ENCODE results near the gene NR5A2.

The NR5A2 gene

DNA sequence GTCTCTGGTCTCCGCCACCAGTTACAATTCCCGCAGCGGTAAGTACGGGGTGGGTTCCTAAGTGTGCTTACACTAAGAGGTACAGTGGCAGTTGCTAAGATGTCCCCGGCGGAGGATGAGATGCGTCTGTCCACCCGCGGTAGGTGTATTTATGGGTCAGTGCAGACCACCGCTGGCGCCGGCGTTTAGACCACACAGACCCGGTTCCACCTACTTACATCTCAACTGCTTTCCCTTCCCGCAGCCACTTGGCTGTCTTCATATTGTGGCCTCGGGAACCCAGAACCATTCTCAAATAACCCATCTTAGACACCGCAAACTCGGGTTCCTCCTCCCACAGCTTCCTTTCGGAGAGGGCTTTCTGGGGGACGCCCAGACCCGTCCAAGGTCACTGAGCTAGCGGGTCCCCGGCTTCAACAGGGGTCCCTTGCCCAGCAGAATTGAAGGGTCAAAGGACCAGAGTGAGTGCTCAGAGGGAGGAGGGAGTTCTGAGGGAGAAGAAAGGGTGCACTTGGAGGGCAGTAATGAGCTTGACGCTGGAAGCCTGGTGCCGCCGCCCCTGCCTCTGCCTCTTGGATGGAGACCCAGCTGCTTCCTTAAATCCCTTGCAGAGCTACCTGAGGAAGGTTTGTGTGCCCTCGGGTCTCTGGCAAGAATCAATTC, 8.6 kb downstream of the NR5A2 start:
- DNase-seq (ENCODE audit: low spot score): no peak

DNA sequence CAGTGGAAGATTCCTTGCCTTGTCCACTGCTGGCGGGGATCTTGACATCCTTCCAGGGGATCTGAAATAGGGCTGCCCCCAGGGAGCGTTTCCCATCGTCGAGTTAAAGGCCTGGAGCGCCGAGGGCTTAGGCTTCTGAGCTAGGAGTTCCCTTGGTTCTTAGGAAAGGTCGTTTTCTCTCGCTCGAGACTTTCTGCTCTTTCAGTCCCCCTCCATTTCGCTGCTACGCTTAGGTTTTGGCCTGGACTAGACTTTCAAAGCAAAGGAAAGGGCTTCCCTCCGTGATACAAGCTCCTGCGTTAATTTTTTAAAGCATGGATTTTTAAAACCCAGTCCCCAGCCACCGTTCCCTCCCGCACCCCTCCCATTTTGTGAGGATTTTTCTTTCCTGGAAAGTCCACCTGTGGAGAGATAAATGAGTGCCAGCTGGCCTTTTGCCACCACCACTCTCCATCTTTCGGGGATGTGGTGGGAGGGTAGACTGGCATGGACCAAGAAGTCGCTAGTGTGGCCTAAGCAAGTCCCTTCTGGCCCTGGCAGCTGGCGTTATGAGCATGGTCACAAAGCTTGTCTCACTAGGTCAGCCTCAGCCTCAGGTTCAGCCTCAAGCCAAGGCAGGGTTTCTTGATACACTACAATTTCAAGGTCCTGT, 9.2 kb downstream of the NR5A2 start:
- DNase-seq (ENCODE audit: low spot score): no peak

DNA sequence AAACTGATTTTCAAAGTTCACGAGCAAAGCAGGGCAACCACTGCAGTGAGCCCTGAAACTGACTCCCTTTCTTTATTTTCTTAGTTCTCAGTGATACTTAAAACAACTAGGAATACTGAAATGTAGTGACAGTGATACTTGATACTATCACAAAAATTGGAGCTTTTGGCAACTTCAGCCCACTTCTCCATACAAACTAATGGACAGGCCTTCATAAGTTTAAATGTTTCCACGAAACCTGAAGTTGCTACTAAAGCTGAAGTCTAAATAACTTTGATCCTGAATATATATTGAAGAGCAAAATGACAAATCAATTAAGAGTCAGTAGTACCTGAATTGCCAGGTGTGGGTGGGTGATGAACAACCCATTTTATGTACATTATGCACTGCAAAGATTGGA, 10.0 kb downstream of the NR5A2 start:
- no peak for DNase-seq (ENCODE audit: low spot score)

DNA sequence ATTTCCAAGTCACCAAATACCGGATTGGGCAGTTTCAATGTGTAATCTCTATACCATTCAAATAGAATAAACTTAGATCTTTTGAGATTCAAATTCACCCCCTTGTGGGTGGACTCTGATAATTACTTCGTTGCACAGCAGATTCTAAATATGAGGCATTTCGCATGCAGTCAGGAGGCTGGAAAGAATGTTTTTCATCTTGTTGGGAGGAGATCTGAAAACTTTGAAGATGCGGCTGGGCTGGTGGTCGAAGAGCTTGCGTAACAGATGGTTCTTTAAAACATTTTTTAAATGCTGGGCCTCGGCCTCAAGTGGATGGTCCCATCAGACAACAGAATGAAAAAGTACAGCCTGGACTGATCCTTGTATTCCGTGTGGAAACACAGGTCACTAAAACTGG, 10.4 kb downstream of the NR5A2 start:
- no peak for DNase-seq (ENCODE audit: low spot score)

DNA sequence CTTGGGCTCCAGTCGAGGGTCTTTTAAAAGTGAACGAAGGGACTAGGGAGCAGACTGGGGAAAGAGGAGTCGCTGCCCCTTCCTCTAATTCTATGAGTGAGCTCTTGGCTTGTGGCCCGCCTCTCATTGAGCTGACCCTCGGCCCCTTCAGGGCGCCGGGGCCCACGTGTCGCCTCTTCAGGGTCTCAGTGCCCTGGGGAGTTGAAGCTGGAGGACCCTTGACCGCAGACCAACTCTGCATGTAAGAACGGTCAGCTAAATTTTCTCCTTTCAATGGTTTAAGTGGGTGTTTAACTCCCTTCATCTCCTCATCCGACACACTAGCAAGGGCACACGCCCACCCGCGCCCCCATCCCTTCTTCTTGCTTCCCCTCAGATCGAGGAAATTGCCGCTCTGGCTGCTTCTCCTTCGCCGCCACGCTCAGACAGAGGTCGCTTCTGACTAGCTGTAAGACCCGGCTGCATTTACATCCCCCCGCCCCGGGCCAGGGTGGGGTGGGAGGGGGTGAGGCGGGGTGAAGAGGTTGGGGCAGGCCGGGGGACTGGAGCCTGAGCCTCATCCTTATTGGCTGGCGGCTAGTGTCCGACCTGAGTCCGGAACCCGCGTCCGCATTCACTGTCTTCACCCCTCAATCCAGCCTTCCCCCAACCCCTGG, 10.9 kb downstream of the NR5A2 start:
- DNase-seq (ENCODE audit: low spot score): no peak

DNA sequence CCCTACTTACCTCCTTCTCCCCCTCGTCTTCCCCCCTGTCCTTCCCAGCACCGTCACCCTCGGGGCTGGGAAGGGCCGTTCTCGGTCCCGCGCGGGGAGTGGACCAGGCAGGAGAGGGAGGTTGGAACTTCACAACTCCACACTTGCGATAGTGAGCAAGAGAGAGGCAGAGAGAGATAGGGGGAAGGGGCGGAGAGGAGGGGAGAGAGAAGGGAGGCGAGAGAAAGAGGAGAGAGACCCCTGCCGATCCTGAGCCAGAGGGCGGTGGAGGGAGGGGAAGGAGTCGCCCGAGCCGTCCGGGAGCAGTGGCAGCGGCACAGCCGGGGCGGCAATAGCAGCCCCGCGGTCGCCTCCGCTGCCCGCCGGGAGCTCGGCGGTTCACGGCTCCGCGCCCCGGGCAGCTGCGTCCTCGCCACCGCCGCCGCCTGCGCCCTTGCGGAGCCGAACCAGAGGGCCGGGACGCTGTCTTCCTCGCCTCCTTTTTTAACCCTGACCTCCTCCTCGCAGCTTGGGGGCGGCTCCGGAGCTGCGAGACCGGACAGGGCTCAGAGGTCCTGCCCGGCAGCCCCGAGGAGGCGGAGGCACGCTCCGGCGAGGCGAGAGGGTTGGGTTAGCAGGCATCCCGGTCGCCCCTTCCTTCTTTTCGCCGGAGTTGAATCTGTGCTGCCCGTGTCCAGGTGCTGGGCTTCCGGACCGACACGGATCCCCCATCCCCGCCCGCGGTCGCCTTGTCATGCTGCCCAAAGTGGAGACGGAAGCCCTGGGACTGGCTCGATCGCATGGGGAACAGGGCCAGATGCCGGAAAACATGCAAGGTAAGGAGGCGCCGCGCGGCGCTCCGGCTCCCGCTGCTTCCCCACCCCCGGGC, 11.7 kb downstream of the NR5A2 start:
- no peak for DNase-seq (ENCODE audit: low spot score)

DNA sequence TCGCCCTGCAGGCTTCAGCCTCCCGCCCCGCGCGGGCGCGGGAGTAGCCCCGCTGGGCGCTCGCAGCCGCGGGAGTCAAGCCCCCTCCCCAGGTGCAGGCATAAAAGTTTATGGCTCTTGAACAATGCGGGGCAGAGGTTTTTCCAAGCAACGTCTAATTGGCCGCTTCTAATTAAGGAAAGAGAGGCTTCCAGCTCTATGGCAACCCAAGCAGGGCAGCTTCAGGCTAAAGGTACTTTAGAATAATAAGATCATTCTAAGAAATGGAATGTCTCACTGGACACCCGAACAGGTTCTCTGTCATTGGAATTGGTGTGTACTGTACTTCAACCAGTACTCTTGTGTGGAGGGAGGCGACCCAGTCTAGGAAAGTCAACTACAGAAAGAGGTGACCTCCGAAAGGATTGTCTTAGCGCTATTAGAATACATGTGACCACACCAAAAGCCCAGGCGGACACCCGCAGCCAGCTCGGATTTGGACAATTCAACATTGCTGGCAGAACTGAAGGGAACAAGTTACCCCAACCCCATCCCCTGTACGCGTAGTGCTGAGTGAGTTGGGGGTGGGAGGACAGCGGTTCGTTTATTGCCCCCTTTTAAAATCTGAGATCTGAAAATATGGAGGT, 12.5 kb downstream of the NR5A2 start:
- DNase-seq (ENCODE audit: low spot score): no peak

DNA sequence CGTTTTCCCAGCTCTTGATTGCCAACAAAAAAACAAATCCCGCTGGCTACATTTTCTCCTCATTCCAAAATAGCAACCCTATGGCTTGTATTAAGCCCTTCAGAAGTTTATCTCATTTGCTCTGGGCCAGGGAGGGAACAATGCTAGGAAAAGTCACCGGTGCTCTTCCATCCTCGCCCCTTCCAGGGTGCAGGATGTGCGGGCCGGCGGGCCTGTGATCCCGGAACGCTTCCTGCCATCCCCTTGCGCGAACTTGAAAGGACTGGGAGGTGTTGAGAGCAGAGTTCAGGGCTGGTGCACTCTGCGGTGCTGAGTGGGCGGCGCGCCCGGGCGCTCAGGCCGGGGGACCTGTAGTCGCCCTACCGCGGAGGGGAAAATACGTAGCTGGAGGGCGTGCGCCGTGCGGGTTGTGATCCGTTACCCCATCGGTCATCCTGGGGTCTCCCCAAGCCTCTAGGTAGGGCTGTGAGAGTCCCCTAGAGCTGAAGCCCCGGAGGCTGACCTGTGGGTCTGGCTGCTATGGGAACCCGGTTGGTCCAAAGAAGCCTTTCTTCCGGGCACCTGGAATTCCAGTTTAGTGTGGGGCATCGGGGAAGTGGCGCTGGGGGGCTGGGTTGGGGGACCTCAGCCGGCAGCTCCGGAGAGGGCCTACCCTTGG, 13.1 kb downstream of the NR5A2 start:
- no peak for DNase-seq (ENCODE audit: low spot score)

DNA sequence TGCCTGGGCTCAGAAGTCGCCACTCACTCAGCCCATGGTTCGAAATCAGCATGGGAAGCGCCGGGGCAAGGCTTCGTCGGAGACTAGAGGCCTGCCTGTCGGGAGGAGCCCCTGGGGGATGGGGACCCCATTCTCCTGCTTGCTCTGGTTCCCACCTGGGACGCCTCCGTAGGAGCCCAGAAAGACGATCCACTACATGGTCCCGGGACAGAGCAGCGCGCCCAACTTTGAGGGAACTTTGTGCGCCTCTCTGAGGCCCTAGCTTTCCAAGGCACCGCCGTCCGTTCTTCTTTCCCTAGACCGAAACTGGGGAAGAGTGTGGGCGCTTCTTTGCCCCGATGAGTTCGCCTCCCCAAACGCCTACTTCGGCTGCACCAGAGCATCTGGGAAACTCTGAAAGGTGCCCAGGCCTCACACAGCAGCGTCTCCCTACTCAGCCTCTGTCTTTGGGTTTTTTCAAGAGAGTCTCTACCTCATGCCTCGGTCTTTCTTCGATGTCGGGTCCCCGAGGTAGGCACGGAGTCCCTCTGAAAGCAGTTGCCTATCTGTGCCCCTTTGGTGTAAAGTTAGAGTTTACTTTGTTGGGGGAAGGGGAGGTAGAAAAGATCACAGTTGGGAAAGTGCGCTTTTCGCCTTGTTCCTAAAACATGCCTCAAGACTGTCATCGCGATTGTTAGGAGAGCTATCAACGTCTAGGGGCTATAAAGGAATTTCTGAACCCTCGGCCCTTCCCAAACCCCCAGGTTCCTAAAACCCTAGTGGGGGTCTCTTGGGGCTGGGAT, 14.0 kb downstream of the NR5A2 start:
- DNase-seq (ENCODE audit: low spot score): no peak

DNA sequence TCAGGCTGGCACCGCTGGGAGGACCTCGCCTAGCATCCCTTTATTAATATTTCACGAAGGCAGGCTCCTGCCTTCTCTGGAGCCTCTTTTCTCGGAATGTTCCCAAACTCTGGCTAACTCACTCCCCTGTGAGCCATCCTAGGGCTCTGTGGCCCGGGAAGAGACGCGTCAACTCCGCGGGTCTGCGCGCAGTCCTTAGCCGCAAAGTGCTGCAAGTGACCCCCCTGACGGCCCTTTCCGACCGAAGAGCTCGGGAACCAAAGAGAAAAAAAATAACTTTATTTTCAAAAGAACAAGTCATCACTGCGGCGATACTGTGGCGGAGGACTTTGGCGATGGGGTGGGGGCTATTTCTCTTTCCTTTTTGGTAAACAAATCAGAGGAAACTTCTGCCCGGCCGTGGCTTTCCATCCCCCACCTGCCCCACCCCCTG, 14.6 kb downstream of the NR5A2 start:
- no peak for DNase-seq (ENCODE audit: low spot score)

DNA sequence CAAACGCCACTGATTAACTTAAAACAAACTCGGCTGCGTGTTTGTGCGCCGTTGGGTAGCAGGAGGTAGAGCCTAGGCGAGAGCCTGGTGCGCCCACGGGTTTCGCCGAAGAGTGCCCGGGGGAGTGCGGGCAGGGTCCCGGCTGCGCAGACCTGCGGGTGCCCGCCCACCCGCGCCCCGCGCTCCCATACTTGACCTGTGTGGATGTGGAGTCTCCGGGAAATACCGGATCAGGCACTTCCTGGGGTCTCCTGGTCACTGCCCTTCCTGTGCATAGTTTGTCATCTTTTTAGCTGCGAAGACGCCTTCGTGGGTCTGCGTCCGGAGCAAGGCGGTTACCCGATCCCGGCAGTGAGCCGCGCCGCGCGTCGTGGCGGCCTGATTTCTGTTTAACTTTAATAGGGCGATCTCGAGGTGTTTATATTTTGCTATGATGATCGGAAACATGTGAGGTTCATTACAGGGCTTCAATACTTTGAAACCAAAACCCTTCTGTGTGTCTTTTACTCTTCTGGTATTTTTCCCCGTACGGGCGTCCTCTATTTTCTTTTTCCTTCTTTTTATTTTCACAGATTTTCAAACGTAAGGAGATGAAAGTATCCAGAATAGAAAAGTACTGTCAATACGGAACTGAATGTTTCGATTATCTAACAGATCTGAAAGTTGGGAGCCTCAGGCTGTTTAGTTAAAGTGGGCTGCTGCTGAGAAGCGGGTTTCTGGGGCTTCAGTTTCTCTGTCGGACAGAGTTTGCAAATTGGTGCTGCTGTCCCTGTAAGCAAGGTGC, 15.2 kb downstream of the NR5A2 start:
- DNase-seq (ENCODE audit: low spot score): no peak

DNA sequence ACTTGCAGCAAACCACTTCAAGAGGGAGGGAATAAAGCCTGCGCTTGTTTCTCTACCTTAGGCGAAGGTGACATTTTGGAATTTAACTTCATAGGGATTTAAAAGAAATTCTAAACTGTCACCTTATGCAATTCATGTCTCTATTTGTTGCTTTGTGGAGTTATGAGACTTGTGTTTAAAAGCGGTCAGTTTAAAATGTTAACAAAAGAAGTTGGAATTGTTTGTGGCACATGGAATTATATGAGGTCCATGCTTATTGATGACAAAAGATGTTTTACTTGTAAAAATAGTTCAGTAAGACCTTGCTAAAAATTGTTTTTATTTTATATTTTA, 15.8 kb downstream of the NR5A2 start:
- no peak for DNase-seq (ENCODE audit: low spot score)

DNA sequence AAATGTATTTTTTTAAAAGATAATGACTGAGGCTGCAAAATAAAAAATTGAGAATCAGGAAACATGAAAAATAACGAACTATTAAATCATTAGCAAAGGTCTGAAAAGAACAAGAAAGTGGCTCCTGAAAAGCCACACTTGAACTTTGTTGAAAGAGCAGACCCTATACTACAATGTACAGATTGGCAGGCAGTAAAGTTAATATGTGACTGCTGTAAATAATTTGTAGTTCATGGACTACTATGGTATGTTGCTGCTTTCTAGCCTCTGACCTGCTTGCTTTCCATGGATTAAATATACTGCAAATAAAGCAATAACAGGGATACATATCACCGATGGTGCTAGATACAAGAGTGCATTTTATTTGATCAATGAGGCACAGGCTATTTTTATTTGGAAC, 18.6 kb downstream of the NR5A2 start:
- no peak for DNase-seq (ENCODE audit: low spot score)

DNA sequence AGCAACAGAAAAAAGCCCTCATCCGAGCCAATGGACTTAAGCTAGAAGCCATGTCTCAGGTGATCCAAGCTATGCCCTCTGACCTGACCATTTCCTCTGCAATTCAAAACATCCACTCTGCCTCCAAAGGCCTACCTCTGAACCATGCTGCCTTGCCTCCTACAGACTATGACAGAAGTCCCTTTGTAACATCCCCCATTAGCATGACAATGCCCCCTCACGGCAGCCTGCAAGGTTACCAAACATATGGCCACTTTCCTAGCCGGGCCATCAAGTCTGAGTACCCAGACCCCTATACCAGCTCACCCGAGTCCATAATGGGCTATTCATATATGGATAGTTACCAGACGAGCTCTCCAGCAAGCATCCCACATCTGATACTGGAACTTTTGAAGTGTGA, 20.7 kb downstream of the NR5A2 start:
- DNase-seq (ENCODE audit: low spot score): no peak

DNA sequence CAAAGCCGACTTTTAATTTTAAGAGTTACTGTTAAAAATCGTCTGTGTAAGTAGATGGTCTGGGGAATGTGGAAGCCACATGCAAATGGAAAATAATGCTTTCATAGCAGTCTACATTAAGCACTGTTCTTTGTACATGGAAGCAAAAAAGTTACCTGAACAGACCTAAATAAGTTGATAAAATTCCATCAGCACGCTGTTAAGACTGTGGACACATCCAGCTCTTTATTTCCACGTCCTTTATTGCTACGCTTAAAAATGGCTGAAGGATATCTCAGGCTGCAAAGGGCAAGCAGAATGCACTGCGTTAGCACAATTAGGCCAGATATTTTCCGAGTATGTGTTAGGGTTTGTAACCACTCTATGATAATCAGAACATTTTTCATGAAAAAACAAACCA, 22.3 kb downstream of the NR5A2 start:
- DNase-seq (ENCODE audit: low spot score): no peak

DNA sequence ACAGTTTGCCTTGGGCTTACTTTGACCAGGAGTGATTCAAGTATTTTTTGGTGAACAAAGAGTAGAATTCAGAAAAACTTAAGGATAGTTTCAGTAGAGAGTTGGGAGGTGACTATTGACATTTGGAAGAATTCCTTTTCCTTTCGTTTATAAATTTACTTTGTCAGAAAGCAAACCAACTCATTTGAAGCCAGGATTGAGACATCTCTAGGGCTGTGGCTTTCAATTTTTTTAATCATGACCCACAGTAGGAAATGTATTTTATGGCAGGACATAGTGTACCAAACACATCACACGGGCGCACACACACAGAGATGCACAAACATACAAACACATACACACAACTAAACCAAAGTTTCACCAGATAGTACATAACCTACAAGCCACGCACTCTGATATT, 24.1 kb downstream of the NR5A2 start:
- no peak for DNase-seq (ENCODE audit: low spot score)

DNA sequence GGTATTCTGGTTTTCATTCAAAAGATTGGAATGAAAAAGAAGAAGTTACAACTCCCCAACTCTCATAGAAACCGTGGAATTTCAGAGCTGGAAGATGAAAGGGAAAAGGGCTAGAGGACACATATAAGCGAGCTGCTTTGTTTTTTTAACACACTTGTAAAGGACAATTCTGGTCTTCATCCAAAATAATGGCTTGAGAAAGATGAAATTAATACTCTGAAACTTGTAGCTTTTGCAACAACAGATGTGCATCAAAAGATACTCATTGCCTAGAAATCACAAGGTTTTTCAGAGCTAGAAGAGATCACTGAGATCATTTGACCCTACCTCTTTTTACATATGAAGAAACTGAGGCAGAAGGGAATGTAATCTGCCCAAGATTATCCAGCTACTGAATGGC, 25.6 kb downstream of the NR5A2 start:
- no peak for DNase-seq (ENCODE audit: low spot score)

DNA sequence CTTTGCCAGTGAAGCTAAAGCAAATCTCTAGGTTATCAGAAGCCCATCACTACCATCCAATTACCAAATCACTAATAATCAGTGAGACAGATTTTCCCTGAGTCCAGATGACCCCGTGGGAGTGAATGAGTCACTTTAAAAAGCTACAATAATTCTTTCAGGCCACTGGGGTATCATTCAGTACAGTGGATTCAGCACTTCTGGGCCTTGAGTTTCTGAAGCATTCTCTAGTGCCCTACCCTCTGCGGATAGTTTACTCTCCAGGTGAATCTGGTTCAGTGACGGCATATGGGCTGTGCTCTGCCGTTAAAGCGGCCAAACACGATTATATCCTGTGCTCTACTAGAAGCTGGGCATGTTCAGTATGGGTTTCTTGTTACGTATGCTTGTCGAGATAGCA, 26.1 kb downstream of the NR5A2 start:
- DNase-seq (ENCODE audit: low spot score): no peak

DNA sequence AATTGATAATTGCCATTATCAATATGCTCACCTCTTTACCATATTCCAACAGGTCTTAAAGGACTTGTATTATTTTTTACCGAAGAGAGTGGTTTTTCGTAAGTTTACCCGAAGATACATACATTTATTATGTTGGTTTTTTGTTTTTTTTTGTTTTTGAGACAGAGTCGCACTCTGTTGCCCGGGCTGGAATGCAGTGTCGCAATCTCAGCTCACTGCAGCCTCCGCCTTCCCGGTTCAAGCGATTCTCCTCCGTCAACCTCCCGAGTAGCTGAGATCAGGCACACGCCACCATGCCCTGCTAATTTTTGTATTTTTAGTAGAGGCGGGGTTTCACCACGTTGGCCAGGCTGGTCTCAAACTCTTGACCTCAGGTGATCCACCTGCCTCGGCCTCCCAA, 30.8 kb downstream of the NR5A2 start:
- DNase-seq (ENCODE audit: low spot score): no peak

DNA sequence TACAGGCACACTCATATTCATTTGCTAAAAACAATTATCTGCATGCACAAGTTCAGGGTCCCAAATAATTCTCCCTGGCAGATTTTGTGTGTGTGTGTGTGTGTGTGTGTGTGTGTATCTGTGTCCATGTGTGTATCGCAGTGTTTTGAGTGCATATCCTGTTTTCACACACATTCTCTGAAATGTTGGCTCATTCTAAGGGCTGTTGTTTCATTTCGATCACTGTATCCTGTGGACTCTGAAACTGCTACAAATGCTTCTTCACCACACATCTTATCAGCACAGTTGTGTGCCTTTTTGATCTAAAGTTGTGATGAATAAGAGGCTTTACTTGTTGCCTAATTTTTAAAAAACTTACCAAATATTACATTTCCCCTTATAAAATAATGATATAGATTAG, 34.6 kb downstream of the NR5A2 start:
- DNase-seq (ENCODE audit: low spot score): no peak

Data from NAMALWA (cell line).